Osteoblast (primary cell): ENCODE data around the gene GPC5. TPM values are rescaled to one million over a fixed set of nuclear protein-coding genes. Genes with fewer than 3 reads are reported as not detected.

Source experiments
- DNase-seq: peaks from one replicate; pipeline ENCODE4 v3.0.0; 2011; ENCODE audit warnings: low spot score, mixed read lengths; ENCODE audit not compliant: insufficient read length; ENCODE audit errors: missing footprints
- H2AFZ ChIP-seq: 2 replicates; pipeline ENCODE4 v1.6.0; 2011; ENCODE audit warnings: mild to moderate bottlenecking, low read length
- H3K27ac ChIP-seq: 2 replicates; pipeline ENCODE4 v1.5.1; 2011; ENCODE audit warnings: mild to moderate bottlenecking, low read depth, low read length, moderate library complexity
- H3K27me3 ChIP-seq: 2 replicates; pipeline ENCODE4 v1.6.0; 2012; ENCODE audit warnings: mild to moderate bottlenecking, control low read depth, inconsistent platforms, low read length, moderate library complexity; ENCODE audit not compliant: insufficient read depth
- H3K36me3 ChIP-seq: 2 replicates; pipeline ENCODE4 v1.5.1; 2011; ENCODE audit warnings: mild to moderate bottlenecking, low read length, control low read depth, moderate library complexity; ENCODE audit not compliant: insufficient read depth
- H3K4me1 ChIP-seq: 2 replicates; pipeline ENCODE4 v1.5.1; 2011; ENCODE audit warnings: mild to moderate bottlenecking, low read length, control low read depth, moderate library complexity; ENCODE audit not compliant: insufficient read depth
- H3K4me2 ChIP-seq: 2 replicates; pipeline ENCODE4 v1.6.0; 2011; ENCODE audit warnings: mild to moderate bottlenecking, low read length; ENCODE audit not compliant: insufficient read depth
- H3K4me3 ChIP-seq: fragments of 200-600 bp; sonication (generic); 3 replicates; pipeline ENCODE4 v1.5.1; 2012; ENCODE audit warnings: mild to moderate bottlenecking, low read length, inconsistent platforms; ENCODE audit not compliant: insufficient read depth
- H3K79me2 ChIP-seq: 2 replicates; pipeline ENCODE4 v1.6.0; 2012; ENCODE audit warnings: mild to moderate bottlenecking, low read length, control low read depth, inconsistent platforms; ENCODE audit not compliant: insufficient read depth
- H3K9me3 ChIP-seq: 2 replicates; pipeline ENCODE4 v1.5.1; 2011; ENCODE audit warnings: low read depth, low read length, control low read depth
- H4K20me1 ChIP-seq: 2 replicates; pipeline ENCODE4 v1.6.0; 2012; ENCODE audit warnings: mild to moderate bottlenecking, low read length, control low read depth; ENCODE audit not compliant: insufficient read depth
- total RNA-seq: library from RNA; depleted of rRNA; stranded (reverse); fragments of >200 nt; gene quantifications from 2 replicates; pipeline ENCODE4 v1.2.3, GENCODE V29; 2012
- TF ChIP-seq, protein P1 (sequence below): IDR thresholded peaks from 2 replicates; pipeline ENCODE4 v1.5.1; 2011; ENCODE audit warnings: mild to moderate bottlenecking, low read depth, low read length, moderate library complexity; ENCODE audit errors: extremely low read depth

Gene GPC5
- total RNA-seq, 1 donor: 0.36 TPM

DNA sequence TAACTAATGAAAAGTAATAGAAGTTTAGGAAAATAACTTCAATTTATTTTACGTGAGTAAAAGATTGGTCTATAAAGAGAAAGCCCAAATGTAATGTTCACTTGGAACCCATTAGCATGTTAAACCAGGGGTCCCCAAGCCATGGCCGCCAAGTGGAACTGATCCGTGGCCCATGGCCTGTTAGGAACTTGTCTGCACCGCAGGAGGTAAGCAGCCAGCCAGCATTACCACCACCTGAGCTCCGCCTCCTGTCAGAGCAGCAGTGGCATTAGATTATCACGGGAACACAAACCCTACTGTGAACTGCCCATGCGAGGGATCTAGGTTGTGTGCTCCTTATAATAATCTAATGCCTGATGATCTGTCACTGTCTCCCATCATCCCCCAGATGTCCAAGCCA lies 1009.4 kb downstream of the GPC5 start:
- no peaks in the 10 kb centered on the region for H3K79me2 ChIP-seq
- H2AFZ ChIP-seq: no peak overlapping the region
- no peaks in the 10 kb centered on the region for H3K4me1 ChIP-seq
- H4K20me1 ChIP-seq: no peaks in the 10 kb centered on the region
- H3K4me2 ChIP-seq: no peak overlapping the region
- no peak overlapping the region for H3K27ac ChIP-seq
- H3K27me3 ChIP-seq: no peaks in the 10 kb centered on the region
- no peak for DNase-seq
- H3K9me3 ChIP-seq: peaks cover 2% of the 10 kb centered on the region
- no peaks in the 10 kb centered on the region for H3K36me3 ChIP-seq
- TF ChIP-seq, protein P1, sequence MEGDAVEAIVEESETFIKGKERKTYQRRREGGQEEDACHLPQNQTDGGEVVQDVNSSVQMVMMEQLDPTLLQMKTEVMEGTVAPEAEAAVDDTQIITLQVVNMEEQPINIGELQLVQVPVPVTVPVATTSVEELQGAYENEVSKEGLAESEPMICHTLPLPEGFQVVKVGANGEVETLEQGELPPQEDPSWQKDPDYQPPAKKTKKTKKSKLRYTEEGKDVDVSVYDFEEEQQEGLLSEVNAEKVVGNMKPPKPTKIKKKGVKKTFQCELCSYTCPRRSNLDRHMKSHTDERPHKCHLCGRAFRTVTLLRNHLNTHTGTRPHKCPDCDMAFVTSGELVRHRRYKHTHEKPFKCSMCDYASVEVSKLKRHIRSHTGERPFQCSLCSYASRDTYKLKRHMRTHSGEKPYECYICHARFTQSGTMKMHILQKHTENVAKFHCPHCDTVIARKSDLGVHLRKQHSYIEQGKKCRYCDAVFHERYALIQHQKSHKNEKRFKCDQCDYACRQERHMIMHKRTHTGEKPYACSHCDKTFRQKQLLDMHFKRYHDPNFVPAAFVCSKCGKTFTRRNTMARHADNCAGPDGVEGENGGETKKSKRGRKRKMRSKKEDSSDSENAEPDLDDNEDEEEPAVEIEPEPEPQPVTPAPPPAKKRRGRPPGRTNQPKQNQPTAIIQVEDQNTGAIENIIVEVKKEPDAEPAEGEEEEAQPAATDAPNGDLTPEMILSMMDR: no peak
- no peak overlapping the region for H3K4me3 ChIP-seq

DNA sequence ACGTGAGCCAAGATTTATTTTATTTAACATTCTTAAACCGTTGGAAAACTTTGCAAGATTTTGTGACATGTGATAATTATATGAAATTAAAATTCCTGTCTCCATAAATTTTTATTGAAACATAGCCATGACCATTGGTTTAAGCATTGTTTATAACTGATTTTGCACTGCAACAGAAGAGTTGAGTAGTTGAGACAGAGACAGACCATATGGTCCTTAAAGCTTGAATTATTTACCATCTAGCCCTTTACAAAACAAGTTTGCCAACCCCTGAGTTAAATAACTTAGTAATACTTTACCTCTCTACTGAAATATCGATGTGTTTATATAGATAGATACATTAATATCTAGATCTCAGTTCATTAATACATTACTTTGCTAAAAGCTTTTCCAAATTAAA lies 1014.1 kb downstream of the GPC5 start:
- H3K27me3 ChIP-seq: no peaks in the 10 kb centered on the region
- H3K27ac ChIP-seq: no peak overlapping the region
- H3K79me2 ChIP-seq: no peaks in the 10 kb centered on the region
- H3K36me3 ChIP-seq: no peaks in the 10 kb centered on the region
- TF ChIP-seq, protein P1: no peak
- no peak for DNase-seq
- no peak overlapping the region for H3K4me2 ChIP-seq
- peaks cover 2% of the 10 kb centered on the region for H3K9me3 ChIP-seq
- H3K4me1 ChIP-seq: no peaks in the 10 kb centered on the region
- no peak overlapping the region for H3K4me3 ChIP-seq
- H2AFZ ChIP-seq: no peak overlapping the region
- no peaks in the 10 kb centered on the region for H4K20me1 ChIP-seq

DNA sequence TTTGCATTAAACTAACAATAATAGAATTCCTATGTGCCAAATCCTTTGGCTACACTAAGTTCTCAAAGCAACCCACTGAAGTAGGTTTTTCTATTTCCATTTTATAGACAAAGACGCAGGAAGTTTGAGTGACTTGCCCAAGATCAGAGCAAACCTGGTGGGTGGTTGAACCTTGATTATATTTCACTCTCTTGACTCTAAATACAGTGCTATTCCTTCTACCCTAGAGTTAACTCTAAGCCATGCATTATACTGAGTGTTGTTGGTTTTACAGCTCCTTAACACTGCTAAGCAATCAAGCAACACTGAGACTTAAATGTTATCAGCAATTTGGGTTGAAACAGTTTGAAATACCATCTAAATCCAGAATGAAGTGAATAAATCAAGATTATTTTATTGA lies 1014.6 kb downstream of the GPC5 start:
- TF ChIP-seq, protein P1: no peak
- Histone ChIP-seq H4K20me1 (no peaks in the 10 kb centered on the region), H3K36me3 (no peaks in the 10 kb centered on the region), H3K9me3 (peaks cover under 1% of the 10 kb centered on the region), H3K79me2 (no peaks in the 10 kb centered on the region), H3K4me2 (no peak overlapping the region), H3K4me3 (no peak overlapping the region), H3K27ac (no peak overlapping the region), H2AFZ (no peak overlapping the region), H3K27me3 (no peaks in the 10 kb centered on the region), H3K4me1 (no peaks in the 10 kb centered on the region)
- DNase-seq: no peak

DNA sequence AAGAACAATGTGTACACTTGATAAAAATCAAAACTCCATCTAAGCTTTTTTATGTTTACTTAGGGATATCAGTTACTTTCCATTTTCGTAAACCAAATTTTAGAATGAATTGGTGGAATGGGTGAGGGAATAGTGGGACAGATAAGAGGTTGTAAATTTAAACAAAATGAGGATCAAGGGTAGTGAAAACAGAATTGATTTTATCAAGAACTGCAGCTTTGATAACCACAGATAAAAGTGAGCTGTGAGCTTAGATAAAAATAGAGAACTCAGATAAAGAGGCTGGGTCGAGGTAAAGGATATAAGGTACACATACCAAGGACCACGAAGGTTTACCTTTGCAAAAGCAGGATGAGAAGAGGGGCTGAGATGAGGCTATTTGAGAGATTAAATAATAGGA lies 1015.0 kb downstream of the GPC5 start:
- no peaks in the 10 kb centered on the region for H3K79me2 ChIP-seq
- no peaks in the 10 kb centered on the region for H3K36me3 ChIP-seq
- no peaks in the 10 kb centered on the region for H3K4me1 ChIP-seq
- H3K9me3 ChIP-seq: no peaks in the 10 kb centered on the region
- no peak overlapping the region for H3K4me2 ChIP-seq
- DNase-seq: no peak
- no peaks in the 10 kb centered on the region for H3K27me3 ChIP-seq
- H3K4me3 ChIP-seq: no peak overlapping the region
- no peaks in the 10 kb centered on the region for H4K20me1 ChIP-seq
- TF ChIP-seq, protein P1: no peak
- H3K27ac ChIP-seq: no peak overlapping the region
- no peak overlapping the region for H2AFZ ChIP-seq
